ENCODE results near the gene MYL4.
A peak's percentile ranks its signal among the peaks of the same experiment; 100 is the strongest.
"Not testable (repeated sequence)": the region's sequence is repeated elsewhere in the genome, so short reads cannot be mapped to it uniquely, and the experiment has no call there.

MYL4 gene

GRCh38 chr17:47222047-47222446 is 12.9 kb downstream of the MYL4 start:
- no peak for DNase-seq

- DNase-seq: no peak
Observed at GRCh38 chr17:47223007-47223406, 13.9 kb downstream of the MYL4 start.

- no peak for DNase-seq
Observed at GRCh38 chr17:47223460-47223859, 14.3 kb downstream of the MYL4 start.

GRCh38 chr17:47224077-47224476 is 14.9 kb downstream of the MYL4 start:
- not testable (repeated sequence) for DNase-seq

GRCh38 chr17:47224966-47225365 is 15.8 kb downstream of the MYL4 start:
- no peak for DNase-seq

- DNase-seq: no peak
Observed at GRCh38 chr17:47225436-47225858, 16.3 kb downstream of the MYL4 start.

- no peak for DNase-seq
Observed at GRCh38 chr17:47225911-47226688, 17.0 kb downstream of the MYL4 start.

GRCh38 chr17:47227862-47228261 is 18.7 kb downstream of the MYL4 start:
- no peak for DNase-seq

- DNase-seq: peak; percentile 64
Observed at GRCh38 chr17:47229535-47230443, 20.6 kb downstream of the MYL4 start.

- no peak for DNase-seq
Observed at GRCh38 chr17:47230864-47231263, 21.7 kb downstream of the MYL4 start.

GRCh38 chr17:47231334-47231733 is 22.2 kb downstream of the MYL4 start:
- DNase-seq: no peak

GRCh38 chr17:47231866-47232265 is 22.7 kb downstream of the MYL4 start:
- no peak for DNase-seq

GRCh38 chr17:47232465-47232864 is 23.3 kb downstream of the MYL4 start:
- no peak for DNase-seq

- DNase-seq: no peak
Observed at GRCh38 chr17:47235506-47235905, 26.4 kb downstream of the MYL4 start.

GRCh38 chr17:47235923-47236322 is 26.8 kb downstream of the MYL4 start:
- DNase-seq: no peak

GRCh38 chr17:47237841-47238240 is 28.7 kb downstream of the MYL4 start:
- DNase-seq: no peak

- no peak for DNase-seq
Observed at GRCh38 chr17:47238321-47239010, 29.3 kb downstream of the MYL4 start.

- no peak for DNase-seq
Observed at GRCh38 chr17:47239619-47239966, 30.4 kb downstream of the MYL4 start.

- no peak for DNase-seq
Observed at GRCh38 chr17:47239967-47240651, 31.0 kb downstream of the MYL4 start.

GRCh38 chr17:47240806-47241205 is 31.7 kb downstream of the MYL4 start:
- DNase-seq: no peak

GRCh38 chr17:47242648-47243047 is 33.5 kb downstream of the MYL4 start:
- DNase-seq: no peak

GRCh38 chr17:47243737-47244598 is 34.8 kb downstream of the MYL4 start:
- no peak for DNase-seq
